CD4-positive, alpha-beta T cell treated with Interleukin-17A for 4 hours (primary cell): ENCODE measurements around the gene SBSN.

Experiments
- DNase-seq: peaks from one replicate; pipeline ENCODE4 v3.0.0-alpha.2; 2020; ENCODE audit warnings: mixed read lengths

SBSN gene

DNA sequence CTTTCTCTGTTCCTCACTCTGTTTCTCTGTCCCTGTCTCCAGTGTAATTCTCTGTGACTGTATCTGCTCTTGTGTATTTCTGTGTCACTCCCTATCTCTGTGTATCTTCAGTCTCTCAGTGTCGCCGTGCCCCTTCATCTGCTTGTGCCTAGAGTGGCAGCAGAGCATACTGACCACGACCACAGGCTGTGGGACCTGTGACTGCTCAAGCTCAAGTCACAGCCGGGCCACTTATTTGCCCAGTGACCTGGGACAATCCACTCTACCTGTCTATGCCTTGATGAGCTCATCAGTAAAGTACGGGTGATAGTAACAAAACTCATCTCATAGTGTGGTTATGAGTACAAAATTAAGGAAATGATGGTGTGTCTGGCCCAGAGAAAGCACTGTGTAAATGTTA lies 26.0 kb upstream of the SBSN start:
- no peak for DNase-seq

DNA sequence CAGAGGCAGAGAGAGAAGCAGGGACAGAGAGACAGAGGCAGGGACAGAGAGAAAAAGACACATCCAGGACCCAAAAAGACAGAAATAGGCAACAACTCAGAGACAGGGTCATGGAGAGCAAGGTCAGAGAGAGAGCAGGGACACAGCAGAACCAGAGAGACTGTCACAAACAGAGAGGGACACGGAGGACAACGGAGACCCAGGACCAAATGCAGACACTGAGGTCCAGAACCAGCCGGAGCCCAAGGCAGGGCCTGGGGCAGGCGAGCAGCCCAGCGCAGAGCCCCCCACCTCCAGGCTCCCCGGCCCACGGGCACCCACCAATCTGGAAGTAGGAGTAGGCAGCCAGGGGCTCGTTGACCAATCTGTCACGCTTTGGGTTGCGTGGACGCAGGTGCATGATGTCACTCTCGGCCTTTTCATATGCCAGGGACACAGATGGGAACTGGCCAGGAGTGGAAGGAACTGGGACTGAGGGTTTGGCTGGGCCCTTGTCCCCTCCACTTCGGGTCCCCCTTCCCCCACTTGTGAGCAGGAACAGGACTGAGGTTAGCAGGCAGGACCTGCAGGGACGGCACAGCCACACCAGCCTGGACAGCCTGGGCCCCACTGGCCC lies 25.4 kb upstream of the SBSN start:
- no peak for DNase-seq

DNA sequence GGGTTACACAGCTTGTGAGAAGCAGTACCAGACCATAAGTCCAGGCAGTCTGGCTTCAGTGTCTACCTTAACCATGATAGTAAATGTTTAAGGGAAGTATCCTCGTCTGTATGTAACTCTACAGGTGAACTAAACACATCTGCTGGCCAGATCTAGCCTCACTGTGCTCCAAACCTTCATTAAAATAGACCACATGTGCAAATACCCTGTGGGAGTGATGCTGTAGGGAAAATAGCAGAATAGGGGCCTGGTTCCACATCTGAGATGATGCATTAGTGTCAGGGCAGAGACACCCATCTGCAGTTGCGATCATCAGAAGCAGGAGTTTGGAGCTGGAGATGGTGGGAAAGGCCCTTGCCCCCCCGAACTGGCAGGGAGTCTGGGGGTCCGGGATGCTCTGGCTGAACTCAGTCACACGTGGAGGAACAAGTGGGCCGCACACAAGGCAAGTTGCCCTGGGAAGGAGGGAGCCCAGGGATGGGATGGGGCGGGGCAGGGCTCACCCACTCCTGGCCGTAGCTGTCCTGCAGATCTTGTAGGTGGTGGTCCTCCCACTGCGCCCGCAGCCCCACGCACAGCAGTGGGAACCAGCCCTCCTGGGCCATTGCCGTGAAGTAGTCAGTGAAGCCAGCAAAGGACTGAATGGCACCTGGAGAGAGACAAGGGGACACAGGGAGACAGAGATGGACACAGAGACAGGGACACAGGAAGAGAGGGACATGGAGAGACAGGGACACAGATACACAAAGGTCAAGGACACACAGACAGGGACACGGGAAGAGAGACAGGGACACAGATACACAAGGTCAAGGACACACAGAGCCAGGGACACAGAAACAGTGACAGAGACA lies 24.6 kb upstream of the SBSN start:
- no peak for DNase-seq

DNA sequence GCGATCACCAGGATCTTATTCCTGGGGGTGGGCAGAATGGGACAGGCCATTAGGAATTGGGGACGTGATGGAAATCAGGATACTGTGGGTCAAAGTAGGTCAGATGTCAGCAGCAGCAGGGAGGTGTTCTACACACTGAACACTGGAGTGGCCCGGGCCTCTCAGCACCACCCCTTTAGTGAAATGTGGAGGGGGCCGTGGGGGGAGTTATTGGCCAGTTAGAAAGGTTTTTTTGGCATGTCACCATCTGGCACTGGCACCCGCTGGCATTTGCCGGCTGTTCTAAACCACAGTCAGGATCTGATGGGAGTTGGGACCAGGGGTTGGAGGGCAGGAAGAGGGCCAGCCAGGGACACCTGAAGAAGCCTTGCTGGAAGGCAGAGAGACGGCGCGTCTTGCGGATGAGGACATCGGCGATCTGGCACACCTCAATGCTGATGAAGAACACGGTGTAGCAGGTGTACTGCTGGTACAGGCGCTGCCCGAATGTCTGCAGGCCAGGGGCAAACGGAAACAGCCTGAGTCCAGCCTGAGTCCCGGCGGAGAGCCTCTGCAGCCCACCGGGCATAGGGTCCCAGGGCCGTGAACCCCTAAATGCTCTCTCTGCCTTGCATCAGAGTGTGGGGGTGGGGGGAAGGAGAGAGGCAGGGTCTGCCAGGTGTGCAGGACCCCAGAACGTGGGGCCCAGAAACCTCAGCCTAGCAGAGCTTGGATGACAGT lies 23.1 kb upstream of the SBSN start:
- DNase-seq, result no peak

DNA sequence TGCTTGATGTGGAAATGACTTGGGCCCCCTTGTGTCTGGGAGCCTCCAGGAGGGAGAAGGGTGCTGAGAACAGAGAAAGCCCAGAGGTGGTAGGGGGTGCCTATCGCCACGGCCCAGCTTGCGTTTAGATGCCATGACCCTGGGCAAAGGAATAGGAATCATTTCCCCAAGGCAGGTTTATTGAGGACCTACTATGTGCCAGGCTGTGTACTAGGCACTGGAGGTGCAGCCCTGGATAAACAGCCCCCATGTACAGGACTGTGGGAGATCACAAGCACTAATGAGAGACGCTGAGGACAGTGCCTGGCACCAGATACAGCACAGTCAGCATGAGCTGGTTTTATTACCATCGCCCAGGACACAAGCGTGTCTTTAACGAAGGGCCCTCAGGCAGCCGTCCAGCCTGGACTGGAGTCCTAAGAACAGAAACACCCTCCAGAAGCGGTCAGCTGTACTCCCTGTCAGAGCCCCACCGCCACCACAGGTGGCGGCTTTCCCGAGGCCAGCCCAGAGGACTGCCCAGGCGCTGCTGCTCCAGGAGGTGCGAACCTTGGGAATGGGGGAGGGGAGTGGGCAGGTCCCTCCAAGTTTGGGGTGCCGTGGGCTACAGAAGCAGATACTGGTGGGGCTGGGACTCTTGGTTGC lies 21.9 kb upstream of the SBSN start:
- DNase-seq, result no peak

DNA sequence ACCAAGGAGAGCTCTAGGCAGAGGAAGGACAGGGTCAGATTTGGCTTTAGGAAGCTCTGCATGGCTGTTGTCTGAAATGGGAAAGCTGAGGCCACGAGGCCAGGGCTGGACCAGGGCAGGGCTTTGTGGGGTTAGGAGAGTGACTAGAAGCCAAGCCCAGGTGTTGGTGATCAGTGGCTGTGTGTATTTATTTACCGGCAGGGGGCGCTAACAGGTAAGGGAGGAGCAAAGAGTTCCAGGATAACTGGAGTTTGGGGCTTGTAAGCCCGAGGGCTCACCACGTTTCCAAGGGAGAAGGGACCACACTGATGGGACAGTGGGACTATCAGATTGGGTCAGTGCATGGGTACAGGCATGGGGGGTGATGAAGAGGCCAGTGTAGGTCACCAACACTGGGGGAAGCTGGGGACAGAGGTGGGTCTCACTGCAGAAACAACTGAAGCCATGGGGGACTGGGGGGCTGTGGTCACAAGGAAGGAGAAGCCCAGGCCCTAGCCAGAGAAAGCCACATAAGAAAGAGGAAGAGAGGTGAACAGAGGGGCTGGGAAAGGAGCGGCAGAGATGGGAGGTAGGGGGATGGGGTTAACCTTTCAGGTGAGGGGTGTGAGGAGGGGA lies 21.2 kb upstream of the SBSN start:
- DNase-seq, result peak; percentile 75

DNA sequence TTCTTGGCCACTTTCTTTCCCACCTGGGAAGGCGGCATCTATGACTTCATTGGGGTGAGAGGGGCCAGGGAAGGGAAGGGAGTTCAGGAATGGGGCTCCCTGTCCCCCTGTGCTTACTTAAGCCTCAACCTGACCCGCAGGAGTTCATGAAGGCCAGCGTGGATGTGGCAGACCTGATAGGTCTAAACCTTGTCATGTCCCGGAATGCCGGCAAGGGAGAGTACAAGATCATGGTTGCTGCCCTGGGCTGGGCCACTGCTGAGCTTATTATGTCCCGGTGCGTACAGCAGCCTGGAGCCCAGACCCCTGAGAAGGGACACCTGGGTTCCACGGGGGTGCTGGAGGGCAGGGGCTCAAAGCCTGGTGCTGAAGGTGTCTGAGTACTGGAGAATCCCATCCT lies 18.4 kb upstream of the SBSN start:
- DNase-seq, result no peak

DNA sequence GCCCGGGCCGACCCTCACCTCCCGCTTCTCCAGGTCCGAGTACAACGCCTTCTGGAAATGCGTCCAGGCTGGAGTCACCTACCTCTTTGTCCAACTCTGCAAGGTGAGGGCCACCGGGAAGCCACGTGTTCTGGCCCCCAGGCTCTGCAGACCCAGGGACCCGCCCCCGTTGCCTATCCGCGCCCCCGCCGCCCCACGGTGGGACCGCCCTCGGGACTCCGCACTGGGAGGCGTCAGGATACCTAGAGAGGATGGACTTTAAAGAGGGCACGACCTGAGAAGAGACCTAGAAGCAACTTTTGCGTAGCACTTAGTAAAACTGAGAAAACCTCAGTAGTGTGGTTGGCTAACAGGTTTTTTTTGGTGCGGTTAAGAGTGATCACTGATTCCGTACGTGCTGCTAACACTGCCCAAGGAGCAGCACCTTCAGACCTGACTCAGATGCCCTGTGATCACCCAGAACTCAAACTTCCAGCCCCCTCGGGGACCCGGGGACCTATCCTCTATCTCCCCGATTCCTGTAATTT lies 17.8 kb upstream of the SBSN start:
- DNase-seq, result peak; percentile 50

DNA sequence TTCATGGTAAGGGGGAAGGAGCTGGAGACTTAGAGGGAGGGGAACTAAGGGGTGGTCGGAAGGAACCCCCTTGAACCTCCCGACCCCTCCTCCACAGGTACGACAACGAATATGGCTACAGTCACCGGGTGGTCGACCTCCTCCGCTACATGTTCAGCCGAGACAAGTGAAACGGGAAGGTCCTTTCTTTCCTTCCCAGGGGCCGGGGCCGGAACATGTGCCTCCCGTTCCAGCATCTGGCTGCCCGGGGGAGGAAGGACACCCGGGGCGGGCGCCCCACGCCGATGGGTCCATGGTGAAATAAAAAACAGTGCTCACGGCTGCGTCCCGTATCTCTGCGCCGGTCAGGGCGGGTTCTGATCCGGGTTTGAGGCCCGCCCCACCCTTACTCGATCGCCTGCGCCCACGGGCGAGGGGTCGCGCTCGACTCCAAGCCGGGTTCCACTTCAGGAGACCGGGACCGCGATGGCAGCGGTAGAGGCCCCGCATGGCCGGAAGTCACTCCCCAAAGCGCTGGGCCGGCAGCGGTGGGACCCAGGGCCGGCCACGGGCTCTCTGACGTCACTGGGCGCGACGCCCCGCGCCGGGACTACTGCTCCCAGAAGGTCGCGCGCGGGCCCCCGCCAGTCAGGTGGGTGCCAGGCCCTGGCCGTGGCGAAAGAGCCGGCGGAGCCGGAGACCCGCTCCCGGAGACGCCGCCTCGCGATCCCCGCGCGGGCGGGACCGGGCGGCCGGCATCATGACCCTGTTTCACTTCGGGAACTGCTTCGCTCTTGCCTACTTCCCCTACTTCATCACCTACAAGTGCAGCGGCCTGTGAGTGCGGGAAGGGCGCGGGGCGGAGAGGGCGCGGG lies 17.1 kb upstream of the SBSN start, which contains the start of gene TMEM147:
Gene TMEM147 (plus strand): TSS at position 626 of the 854 bp plus-strand sequence. CDS start 114 bp downstream, at position 740.
- DNase-seq, result peak; percentile 88

DNA sequence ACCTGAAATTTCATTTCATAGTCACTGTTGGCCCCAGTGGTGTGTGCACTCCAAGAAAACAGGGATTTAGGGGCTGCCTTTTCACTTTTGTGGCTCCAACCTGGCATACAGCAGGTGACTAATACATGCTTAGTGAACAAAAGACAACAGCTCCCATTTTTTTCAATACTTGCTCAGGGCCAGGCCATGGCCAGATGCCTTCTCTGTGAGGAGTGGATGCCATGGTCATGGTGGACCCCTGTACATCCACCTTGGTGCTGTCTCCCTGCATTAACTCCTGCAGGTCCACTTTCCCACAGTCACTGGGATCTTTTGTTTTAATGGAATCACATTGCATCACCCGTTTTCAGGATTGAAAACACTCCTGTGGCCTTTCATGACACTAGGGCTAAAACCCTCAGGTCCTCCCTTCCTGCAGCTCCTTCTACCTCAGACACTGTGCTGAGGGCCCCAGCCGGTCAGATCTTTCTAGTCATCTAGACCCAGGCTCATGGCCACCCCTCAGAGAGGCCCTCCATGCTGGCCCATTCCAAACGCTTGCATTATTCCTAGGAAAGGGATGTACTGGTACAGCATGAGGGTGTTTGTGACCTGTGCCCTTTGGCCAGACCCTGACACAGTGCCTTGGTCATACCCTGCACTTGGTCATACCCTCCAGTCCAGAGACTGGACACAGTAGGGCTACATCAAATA lies 16.1 kb upstream of the SBSN start:
- no peak for DNase-seq

DNA sequence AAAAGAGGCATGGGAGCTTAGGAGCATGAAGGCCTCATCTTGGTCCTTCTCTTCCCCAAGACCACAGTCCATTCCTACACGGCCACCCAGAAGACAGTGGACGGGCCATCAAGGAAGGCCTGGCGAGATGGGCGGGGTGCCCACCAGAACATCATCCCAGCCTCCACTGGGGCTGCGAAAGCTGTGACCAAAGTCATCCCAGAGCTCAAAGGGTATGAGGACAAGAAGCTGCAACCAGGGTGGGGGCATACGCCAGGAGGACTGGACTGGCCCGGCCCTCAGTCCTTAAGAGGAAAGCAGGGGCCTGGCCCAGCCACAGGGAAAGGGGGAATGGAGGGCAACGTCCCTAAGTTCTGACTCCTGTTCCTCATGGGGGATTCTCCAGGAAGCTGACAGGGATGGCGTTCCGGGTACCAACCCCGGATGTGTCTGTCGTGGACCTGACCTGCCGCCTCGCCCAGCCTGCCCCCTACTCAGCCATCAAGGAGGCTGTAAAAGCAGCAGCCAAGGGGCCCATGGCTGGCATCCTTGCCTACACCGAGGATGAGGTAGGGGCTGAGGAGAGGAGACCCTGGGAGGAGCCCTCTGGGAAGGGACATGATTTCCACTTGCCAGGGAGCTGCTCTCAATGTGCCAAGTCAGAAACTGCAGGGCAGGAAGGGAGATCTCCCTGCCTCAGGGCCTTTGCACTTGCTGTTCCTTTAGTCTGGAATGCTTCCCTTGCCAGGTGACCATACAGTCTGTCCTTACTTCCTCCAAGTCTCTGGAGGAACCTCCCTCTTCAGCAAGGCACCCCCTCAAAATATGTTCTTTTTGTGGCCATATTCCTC lies 15.4 kb upstream of the SBSN start:
- DNase-seq, result no peak

DNA sequence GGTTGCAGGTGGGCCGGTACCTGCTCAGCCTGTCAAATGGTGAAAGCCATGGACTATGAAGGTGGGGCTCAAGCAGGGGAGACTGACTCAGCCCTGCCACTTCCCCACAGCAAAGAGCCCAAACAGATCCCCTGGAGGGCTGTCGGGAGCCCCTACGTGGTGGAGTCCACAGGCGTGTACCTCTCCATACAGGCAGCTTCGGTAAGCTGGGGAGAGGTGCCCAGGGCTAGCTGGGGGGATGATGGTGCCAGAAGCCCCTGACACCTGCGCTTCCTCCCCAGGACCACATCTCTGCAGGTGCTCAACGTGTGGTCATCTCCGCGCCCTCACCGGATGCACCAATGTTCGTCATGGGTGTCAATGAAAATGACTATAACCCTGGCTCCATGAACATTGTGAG lies 14.1 kb upstream of the SBSN start:
- no peak for DNase-seq

DNA sequence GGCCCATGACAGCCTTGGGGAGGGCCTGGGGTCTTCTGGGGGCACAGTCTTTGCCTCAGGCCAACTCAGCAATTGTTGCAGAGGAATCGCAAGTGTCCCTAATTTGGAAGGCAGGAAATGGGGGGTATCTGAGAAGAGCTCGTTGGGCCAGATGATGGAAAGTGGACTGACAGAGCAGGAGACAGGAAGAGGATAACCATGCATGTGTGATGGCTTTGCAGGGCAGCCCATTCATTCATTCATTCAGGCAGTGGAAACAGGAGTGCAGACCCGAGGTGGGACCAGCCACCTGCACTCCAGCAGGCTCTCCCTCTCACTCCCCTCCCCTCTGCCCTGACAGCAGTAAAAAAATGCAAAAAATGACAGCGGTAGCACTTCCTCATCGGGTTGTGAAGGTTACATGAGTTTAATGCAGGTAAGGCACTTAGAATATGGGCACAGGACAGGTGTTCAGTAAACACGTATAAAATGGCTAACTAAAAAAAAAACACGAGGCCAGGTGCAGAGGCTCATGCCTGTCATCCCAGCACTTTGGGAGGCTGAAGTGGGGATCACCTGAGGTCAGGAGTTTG lies 12.3 kb upstream of the SBSN start:
- DNase-seq, result no peak

DNA sequence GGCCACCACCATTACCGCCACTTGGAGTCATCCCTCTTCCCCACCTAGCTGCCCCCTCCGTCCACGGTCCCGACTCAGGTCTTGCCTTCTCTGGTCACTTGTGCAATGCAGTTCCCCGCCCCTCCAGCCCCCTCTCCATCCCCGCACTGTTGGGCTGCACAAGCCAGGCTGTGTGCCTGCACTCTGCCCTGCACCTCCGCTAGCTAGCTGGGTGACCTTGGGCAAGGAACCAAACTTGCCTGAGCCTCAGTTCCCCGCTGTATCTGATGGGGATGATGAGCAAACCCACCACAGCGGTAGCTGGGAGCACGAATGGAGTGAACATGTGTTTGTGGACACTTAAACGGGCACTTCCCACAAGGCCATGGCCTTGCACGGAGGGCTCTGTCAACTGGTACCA lies 11.7 kb upstream of the SBSN start:
- no peak for DNase-seq

DNA sequence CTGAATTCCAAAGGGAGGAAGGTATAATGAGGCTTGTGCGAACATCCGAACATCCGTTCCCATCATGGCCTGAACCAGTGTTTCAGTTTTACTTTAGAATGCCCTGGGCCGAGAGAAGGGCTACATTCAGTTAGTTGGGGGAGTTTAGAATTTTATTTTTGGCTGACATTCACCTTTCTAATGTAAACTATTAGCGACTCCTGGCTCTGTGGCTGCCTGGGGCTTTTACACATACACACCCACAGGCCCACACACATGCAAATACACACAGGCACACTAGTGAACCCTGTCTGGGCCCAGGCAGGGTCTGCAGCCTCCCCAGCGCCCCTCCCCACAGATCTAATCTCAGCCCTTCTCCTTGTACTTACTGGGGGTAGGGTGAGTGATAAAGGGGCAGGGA lies 11.2 kb upstream of the SBSN start:
- no peak for DNase-seq

DNA sequence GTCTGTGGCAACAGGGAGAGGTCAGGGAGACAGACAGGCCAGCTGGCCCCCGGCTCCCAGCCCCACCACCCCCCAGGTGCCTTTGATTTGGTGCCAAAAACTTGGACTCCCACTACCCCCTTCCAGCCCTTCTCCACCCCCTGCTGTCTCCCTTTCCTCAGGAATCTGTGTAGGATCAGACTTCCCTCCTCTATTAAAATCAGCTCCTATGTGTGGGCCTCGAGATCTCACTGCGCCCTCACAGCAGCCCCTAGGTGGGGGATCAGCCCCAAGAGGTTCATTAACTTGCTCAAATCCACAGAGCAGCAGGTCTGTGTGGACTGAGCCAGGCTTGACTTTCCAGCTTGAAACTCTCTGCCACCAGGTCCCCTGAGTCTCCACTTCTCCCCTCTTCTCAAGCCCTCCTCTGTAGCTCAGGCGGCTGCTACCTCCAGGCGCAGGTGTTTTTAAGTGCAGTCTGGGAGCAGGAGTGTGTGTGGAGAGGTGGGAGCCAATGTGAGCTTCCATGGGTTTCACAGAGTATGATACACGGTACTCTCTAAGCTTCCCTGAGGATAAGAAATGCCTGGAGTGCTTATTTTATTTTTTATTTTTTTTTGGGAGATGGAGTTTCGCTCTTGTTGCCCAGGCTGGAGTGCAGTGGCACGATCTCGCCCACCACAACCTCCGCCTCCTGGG lies 6.8 kb upstream of the SBSN start:
- no peak for DNase-seq

DNA sequence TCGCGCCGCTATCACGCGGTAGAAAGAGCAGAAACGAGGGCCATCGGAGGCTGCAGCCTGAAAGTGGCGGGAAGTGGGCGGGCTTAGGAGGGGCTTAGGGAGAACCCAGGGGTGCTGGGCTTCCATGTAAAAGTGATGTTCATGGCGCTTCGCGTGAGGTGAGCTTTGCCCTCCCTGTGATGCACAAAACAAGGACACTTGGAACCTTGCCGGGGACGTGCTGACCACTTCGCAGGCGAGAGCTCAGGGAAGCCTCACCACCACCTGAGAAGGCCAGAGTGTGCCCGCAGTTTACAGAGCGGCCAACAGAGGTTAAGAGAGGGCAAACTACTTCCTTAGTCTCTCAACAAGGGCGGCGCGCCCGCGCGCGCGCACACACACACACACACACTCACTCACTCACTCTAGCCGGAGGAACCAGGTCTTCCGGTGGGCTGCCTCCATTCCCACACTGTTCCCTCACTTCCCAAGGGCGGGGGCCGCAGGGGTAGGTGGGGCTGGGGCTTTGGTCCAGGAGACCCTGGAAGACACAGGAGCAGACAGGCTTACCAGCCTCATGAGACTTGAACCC lies 5.8 kb upstream of the SBSN start:
- peak; percentile 44 for DNase-seq

DNA sequence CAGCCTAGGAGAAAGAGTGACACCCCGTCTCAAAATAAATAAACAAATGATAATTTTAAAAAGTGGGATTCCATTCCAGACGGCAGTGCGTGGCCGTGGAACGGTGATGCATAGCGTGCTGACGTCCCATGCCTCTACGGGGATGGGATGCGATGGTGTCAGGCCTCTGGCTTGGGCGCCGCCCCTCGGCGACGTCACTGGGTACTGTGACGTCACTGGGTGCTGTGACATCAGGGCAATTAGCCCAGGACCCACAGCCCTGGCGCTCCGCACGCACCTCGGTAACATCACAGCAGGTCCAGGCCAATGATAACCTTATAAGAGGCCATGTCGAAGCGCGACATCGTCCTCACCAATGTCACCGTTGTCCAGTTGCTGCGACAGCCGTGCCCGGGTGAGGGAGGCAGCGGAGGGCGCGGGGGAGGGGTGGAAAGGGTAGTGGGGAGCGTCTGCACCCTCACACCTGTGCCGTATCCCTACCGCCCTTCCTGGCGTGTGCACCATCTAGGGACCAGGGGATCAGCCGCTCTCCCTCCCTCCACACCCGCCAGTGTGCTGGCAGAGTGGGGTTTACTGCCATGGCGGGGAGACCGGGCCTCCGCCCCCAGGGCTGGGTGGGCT lies 5.2 kb upstream of the SBSN start, which contains the start of gene GAPDHS:
Gene GAPDHS (plus strand): TSS at position 256 of the 621 bp plus-strand sequence. CDS start 72 bp downstream, at position 328.
- no peak for DNase-seq
